CD4-positive, alpha-beta memory T cell (primary cell): Measurements from ENCODE around the gene NEU2. TPM values are rescaled to one million over a fixed set of nuclear protein-coding genes. Genes with fewer than 3 reads are reported as not detected.
"Not testable (repeated sequence)": the region's sequence is repeated elsewhere in the genome, so short reads cannot be mapped to it uniquely, and the experiment has no call there.

ENCODE experiments used
- CTCF ChIA-PET: fragments of 350-600 bp; sonication (Branson Sonifier 250); formaldehyde crosslinking; loops from one replicate; lab custom pipeline; 2021; ENCODE audit warnings: inconsistent platforms; ENCODE audit not compliant: partially characterized antibody; lab: Charles Lee
- POLR2A ChIA-PET: fragments of 350-600 bp; sonication (Branson Sonifier 250); formaldehyde crosslinking; loops from one replicate; lab custom pipeline; 2021; ENCODE audit not compliant: partially characterized antibody; lab: Charles Lee
- DNase-seq, 5 donors: peaks; one replicate each; pipeline versions ENCODE4 v3.0.0 to v3.0.0-alpha.2; 2020 to 2022; ENCODE audit warnings: mixed read lengths in 1 of 5
- H3K27ac ChIP-seq: one replicate; pipeline ENCODE4 v1.7.0; 2013; ENCODE audit warnings: low read depth, low read length
- H3K27me3 ChIP-seq: 2 replicates; pipeline ENCODE4 v1.7.0; 2013; ENCODE audit warnings: mild to moderate bottlenecking, low read length, moderate library complexity; ENCODE audit not compliant: insufficient read depth
- H3K36me3 ChIP-seq: 2 replicates; pipeline ENCODE4 v1.7.0; 2013; ENCODE audit warnings: mild to moderate bottlenecking, low read length, moderate library complexity; ENCODE audit not compliant: insufficient read depth
- H3K4me1 ChIP-seq: 2 replicates; pipeline ENCODE4 v1.7.0; 2013; ENCODE audit warnings: mild to moderate bottlenecking, low read length, moderate library complexity; ENCODE audit not compliant: insufficient read depth
- H3K4me3 ChIP-seq, 2 donors: one replicate each; pipeline ENCODE4 v1.7.0; 2013; ENCODE audit warnings: low read length in 2 of 2, mild to moderate bottlenecking in 1 of 2
- H3K9me3 ChIP-seq, 2 donors: one replicate each; pipeline ENCODE4 v1.7.0; 2013; ENCODE audit warnings: low read length in 2 of 2, control low read depth in 1 of 2; ENCODE audit not compliant: control insufficient read depth in 1 of 2
- H3K27ac Mint-ChIP-seq, 7 donors: one replicate each; pipeline ENCODE4 v1.8.0; 2020 to 2021; ENCODE audit warnings: mixed read lengths in 7 of 7, mild to moderate bottlenecking in 6 of 7, inconsistent platforms in 3 of 7, moderate library complexity in 3 of 7
- H3K27me3 Mint-ChIP-seq, 2 donors: one replicate each; pipeline ENCODE4 v1.8.0; 2020 to 2021; ENCODE audit warnings: mixed read lengths in 2 of 2
- H3K36me3 Mint-ChIP-seq, 2 donors: one replicate each; pipeline ENCODE4 v1.8.0; 2020 to 2021; ENCODE audit warnings: mixed read lengths in 2 of 2, inconsistent platforms in 1 of 2, mild to moderate bottlenecking in 1 of 2
- H3K4me1 Mint-ChIP-seq, 4 donors: one replicate each; pipeline ENCODE4 v1.8.0; 2020 to 2021; ENCODE audit warnings: mixed read lengths in 4 of 4, mild to moderate bottlenecking in 1 of 4
- H3K4me3 Mint-ChIP-seq, 8 donors: one replicate each; pipeline ENCODE4 v1.8.0; 2020 to 2021; ENCODE audit warnings: mixed read lengths in 8 of 8, mild to moderate bottlenecking in 7 of 8, moderate library complexity in 6 of 8, inconsistent platforms in 3 of 8
- H3K9me3 Mint-ChIP-seq, 8 donors: one replicate each; pipeline ENCODE4 v1.8.0; 2020 to 2021; ENCODE audit warnings: mixed read lengths in 8 of 8, mild to moderate bottlenecking in 5 of 8, inconsistent platforms in 3 of 8, moderate library complexity in 1 of 8
- intact Hi-C: fragments of 100-400 bp; cut with micrococcal nuclease; formaldehyde crosslinking; loops from one replicate; pipeline ENCODE4 v1.15.1; 2023
- polyA plus RNA-seq, 2 donors: library from polyadenylated mRNA; unstranded; fragments of 300-500 nt; fragmentation: Illumina TruSeq; gene quantifications; one replicate each; pipeline ENCODE4 v1.2.3, GENCODE V29; 2021
- total RNA-seq, 2 experiments: library from RNA; stranded (reverse); gene quantifications; one replicate each; pipeline ENCODE4 v1.2.3, GENCODE V29; 2021

The NEU2 gene
- total and polyA plus RNA-seq, 4 experiments from 2014 or later: not detected

DNA sequence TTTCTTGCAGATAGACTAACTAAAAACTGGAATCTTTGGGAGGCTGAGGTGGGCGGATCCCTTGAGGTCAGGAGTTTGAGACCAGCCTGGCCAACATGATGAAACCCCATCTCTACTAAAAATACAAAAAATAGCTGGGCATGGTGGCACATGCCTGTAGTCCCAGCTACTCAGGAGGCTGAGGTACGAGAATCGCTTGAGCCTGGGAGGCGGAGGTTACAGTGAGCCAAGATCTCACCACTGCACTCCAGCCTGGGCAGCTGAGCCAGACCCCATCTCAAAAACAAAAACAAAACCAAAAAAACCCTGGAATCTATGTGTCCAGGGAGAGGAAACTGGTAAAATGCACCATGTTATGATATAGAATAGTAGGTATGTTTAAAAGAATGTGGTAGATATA, 20.0 kb downstream of the NEU2 start:
- not testable (repeated sequence) for H3K4me3 ChIP-seq, H3K27ac Mint-ChIP-seq, H3K27me3 Mint-ChIP-seq, H3K27ac ChIP-seq, H3K36me3 Mint-ChIP-seq, H3K4me1 ChIP-seq, H3K4me3 Mint-ChIP-seq, H3K36me3 ChIP-seq, H3K9me3 ChIP-seq, DNase-seq, H3K9me3 Mint-ChIP-seq, H3K27me3 ChIP-seq
- peaks cover 5 to 25% (median 14%) of the 10 kb centered on the region in 4 donors for H3K4me1 Mint-ChIP-seq
- POLR2A ChIA-PET: interaction anchor here (2.9 kb wide), 1 partner anchor 23 kb away, joined by 10 read pairs; no protein-coding TSS in a partner anchor
- intact Hi-C loops: loop anchor here (10.0 kb wide), 2 partner anchors 198 to 438 kb away; no protein-coding TSS in a partner anchor
- CTCF ChIA-PET: interaction anchor here (0.6 to 6.5 kb wide), 13 partner anchors 8 to 215 kb away, joined by 3 to 63 read pairs (median 18); partner anchors contain the start of genes ATG16L1 and INPP5D

DNA sequence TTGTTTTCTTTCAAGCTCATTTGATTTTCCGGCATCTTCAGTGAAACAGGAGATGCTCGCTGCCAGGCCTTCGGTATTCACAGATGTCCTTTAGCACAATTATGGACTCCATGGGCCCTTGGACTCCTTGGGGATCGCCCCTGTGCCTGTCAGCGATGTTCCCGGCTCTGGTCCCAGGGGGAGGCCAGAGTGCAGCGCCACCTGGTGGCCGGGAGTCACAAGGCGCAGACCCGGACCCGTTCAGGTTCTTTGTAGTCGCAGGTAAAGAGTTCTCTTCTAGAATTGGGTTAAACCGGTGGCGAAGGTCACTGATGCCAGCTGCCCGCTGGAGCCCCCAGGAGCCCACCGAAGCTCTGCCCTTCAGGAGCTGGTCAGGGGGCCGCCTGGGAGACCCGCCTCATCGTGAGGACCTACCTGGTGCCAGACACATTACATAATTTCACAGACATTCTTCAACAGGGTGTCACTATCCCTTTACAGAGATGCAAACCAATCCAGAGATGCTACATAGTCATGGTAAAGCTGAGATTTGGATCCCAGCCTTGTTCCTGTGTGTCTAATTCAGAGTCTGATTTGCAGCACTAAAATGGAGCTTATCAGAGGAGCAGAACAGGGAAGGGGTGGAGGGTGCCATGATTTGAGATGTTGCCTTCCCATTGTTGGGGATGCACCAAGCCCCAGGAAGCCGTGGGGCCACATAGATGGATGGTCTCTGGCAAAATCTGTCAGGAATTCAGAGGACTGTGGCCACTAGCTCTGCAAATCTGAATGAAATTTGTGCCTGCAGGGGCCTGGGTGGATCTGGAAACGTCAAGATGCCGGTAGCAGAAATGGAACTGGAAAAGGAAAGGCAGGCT, 21.7 kb downstream of the NEU2 start:
- intact Hi-C loops: loop anchor here (10.0 kb wide), 2 partner anchors 199 to 439 kb away; no protein-coding TSS in a partner anchor
- Histone ChIP-seq H3K4me1 (peaks cover 11% of the 10 kb centered on the region), H3K9me3 (no peaks in the 10 kb centered on the region), H3K27me3 (no peaks in the 10 kb centered on the region), H3K4me3 (no peak overlapping the region), H3K27ac (no peak overlapping the region), H3K36me3 (no peaks in the 10 kb centered on the region)
- H3K27ac Mint-ChIP-seq: peak overlapping the region in 5 of 7 donors; percentile 29 to 71 (median 63)
- ChIA-PET POLR2A (interaction anchor here (0.9 to 2.9 kb wide), 5 partner anchors 22 to 197 kb away, joined by 3 to 10 read pairs (median 5); partner anchors contain the start of gene ATG16L1), CTCF (interaction anchor here (0.7 to 6.5 kb wide), 60 partner anchors 8 to 343 kb away, joined by 3 to 63 read pairs (median 4); partner anchors contain the start of gene ATG16L1)
- peaks cover 0 to 1% of the 10 kb centered on the region in 2 donors for H3K36me3 Mint-ChIP-seq
- peak in 4 of 5 donors; percentile 50 to 66 (median 54) for DNase-seq
- H3K9me3 Mint-ChIP-seq: no peaks in the 10 kb centered on the region
- H3K27me3 Mint-ChIP-seq: peaks cover 0 to 1% of the 10 kb centered on the region in 2 donors
- H3K4me1 Mint-ChIP-seq: peaks cover 9 to 31% (median 17%) of the 10 kb centered on the region in 4 donors
- peak overlapping the region in 3 of 8 donors; percentile 26 to 42 (median 26) for H3K4me3 Mint-ChIP-seq

DNA sequence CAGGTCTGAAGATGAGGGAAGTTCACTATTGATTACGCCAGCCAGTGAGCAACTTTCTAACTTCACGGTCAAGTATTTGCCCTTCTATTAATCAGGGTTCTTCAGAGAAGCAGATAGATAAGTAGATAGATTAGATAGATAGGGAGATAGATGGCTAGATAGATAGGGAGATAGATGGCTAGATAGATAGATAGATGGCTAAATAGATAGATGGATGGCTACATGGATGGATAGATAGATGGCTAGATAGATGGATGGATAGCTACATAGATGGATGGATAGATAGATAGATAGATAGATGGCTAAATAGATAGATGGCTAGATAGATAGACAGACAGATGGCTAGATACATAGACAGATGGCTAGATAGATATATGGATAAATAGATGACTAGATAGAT, 22.9 kb downstream of the NEU2 start:
- intact Hi-C loops: loop anchor here (10.0 kb wide), 2 partner anchors 201 to 441 kb away; no protein-coding TSS in a partner anchor
- no peaks in the 10 kb centered on the region for H3K9me3 ChIP-seq
- no peaks in the 10 kb centered on the region for H3K27me3 ChIP-seq
- ChIA-PET CTCF (interaction anchor here (1.0 to 6.5 kb wide), 9 partner anchors 21 to 251 kb away, joined by 3 to 63 read pairs (median 15); partner anchors contain the start of gene ATG16L1), POLR2A (interaction anchor here (2.9 kb wide), 1 partner anchor 20 kb away, joined by 10 read pairs; no protein-coding TSS in a partner anchor)
- H3K4me1 ChIP-seq: peaks cover 20% of the 10 kb centered on the region
- Mint-ChIP-seq H3K9me3 (no peaks in the 10 kb centered on the region), H3K36me3 (peaks cover 0 to 4% of the 10 kb centered on the region in 2 donors), H3K27ac (no peak overlapping the region), H3K4me3 (no peak overlapping the region), H3K27me3 (peaks cover 0 to 1% of the 10 kb centered on the region in 2 donors), H3K4me1 (peaks cover 9 to 34% (median 19%) of the 10 kb centered on the region in 4 donors)
- no peak overlapping the region for H3K4me3 ChIP-seq
- no peak for DNase-seq
- H3K27ac ChIP-seq: no peak overlapping the region
- H3K36me3 ChIP-seq: no peaks in the 10 kb centered on the region

DNA sequence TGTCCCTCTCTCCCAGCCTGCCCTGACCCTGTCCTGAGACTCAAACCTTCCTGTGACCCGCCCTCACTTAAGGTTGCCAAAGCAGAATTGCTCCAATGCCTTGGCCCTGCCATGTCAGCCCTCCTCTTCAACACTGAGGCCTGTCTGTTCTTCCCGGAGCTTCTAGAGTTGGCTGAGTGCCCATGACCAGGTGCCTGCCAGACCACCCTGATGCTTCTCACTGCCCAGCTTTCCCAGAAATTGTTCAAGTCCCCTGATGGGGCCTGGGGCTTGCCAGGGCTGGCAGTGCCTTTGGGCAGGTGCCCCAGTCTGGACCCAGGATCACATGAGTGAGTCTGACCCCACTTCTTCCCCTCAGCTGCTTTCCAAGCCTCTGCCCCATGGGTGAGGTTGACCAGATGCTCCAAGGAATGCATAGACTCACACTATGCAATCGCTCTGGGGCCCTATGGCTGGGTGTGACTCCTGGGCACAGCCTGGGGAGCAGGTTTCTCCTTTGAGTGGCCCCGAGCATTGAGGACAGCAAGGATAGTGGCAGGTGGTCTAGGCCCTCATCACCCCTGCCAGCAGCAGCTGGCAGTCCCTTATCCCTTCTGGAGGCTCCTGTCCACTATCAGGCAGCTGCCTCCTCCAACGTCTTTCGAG, 24.6 kb downstream of the NEU2 start:
- no peak overlapping the region for H3K27ac ChIP-seq
- Mint-ChIP-seq H3K36me3 (peaks cover 0 to 19% of the 10 kb centered on the region in 2 donors), H3K4me1 (peaks cover 9 to 46% (median 20%) of the 10 kb centered on the region in 4 donors), H3K9me3 (no peaks in the 10 kb centered on the region), H3K27ac (peak overlapping the region in 4 of 7 donors; percentile 66 to 92 (median 74)), H3K27me3 (peaks cover 0 to 1% of the 10 kb centered on the region in 2 donors), H3K4me3 (peak overlapping the region in 2 of 8 donors; percentile 5 to 77)
- no peak overlapping the region for H3K4me3 ChIP-seq
- peaks cover 26% of the 10 kb centered on the region for H3K4me1 ChIP-seq
- H3K27me3 ChIP-seq: no peaks in the 10 kb centered on the region
- DNase-seq: no peak
- ChIA-PET CTCF (interaction anchor here (0.9 kb wide), 1 partner anchor 86 kb away, joined by 3 read pairs; no protein-coding TSS in a partner anchor), POLR2A (interaction anchor here (0.7 to 14.9 kb wide), 2 partner anchors 24 to 204 kb away, joined by 3 to 426 read pairs; no protein-coding TSS in a partner anchor)
- no peaks in the 10 kb centered on the region for H3K9me3 ChIP-seq
- H3K36me3 ChIP-seq: no peaks in the 10 kb centered on the region
- intact Hi-C loops: loop anchor here (10.0 kb wide), 2 partner anchors 202 to 442 kb away; no protein-coding TSS in a partner anchor

DNA sequence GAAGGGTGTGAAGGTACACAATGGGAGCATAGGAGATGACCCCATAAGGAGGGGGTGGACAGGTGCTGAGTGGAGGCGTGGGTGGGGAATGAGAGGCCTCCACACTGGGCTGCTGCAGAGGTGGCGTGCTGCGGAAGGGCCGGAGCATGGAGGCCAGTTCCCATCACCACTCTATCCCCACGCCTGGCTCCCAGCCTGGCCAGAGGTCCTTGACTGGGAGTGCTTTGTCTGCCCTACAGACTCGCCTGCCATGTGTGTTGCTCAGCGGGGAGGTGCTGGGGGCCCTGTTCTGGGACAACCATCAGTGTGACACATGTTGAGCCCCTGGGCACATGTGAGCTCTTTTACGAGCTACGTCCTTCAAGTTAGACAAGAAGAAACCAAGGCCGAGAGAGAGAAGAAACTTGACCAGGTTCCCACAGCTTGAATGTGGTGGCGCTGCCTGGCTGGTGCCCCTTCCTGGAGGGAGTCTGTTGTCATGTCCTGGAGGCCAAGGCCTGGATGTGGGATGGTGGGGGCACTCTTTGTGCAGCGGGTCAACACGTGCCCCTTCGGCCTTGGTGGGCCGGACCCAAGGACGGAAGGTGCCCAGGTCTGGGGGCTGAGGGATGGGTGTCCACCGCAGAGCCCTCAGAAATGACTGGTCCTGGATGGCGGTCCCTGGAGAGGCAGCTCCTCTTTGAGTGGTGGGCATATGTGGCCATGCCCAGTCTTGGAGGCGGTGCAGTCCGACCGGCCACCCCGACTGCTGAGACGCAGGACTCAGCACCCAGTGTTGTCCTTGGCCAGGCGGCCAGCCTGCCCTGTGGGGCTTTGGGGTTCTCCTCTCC, 26.5 kb downstream of the NEU2 start:
- DNase-seq: no peak
- Histone ChIP-seq H3K4me3 (no peak overlapping the region), H3K27me3 (no peaks in the 10 kb centered on the region), H3K27ac (peak overlapping the region; percentile 91), H3K9me3 (no peaks in the 10 kb centered on the region), H3K36me3 (peaks cover 3% of the 10 kb centered on the region), H3K4me1 (peaks cover 40% of the 10 kb centered on the region)
- peaks cover 21 to 60% (median 33%) of the 10 kb centered on the region in 4 donors for H3K4me1 Mint-ChIP-seq
- no peaks in the 10 kb centered on the region for H3K27me3 Mint-ChIP-seq
- H3K4me3 Mint-ChIP-seq: peak overlapping the region in 7 of 8 donors; percentile 31 to 97 (median 70)
- intact Hi-C loops: loop anchor here (10.0 kb wide), 2 partner anchors 204 to 444 kb away; no protein-coding TSS in a partner anchor
- ChIA-PET CTCF (interaction anchor here (0.6 to 4.0 kb wide), 5 partner anchors 10 to 191 kb away, joined by 4 to 36 read pairs (median 19); partner anchors contain the start of gene ATG16L1), POLR2A (interaction anchor here (0.9 to 14.9 kb wide), 8 partner anchors 11 to 212 kb away, joined by 3 to 426 read pairs (median 13); partner anchors contain the start of gene ATG16L1)
- peaks cover 0 to 35% of the 10 kb centered on the region in 2 donors for H3K36me3 Mint-ChIP-seq
- no peaks in the 10 kb centered on the region for H3K9me3 Mint-ChIP-seq
- H3K27ac Mint-ChIP-seq: peak overlapping the region; percentile 31 to 99 (median 91)

DNA sequence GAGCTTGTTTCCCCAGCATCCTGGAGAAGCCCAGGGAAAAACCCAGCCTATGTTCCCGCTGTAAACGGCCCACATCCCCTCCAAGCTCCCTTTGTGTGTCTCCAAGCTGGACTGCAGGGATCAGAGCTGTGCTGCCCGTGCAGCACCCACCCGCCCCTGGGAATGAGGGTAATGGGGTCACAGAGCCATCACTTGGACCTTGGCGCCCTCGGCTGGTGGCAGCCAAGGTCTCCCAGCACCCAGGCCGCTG, 27.0 kb downstream of the NEU2 start:
- Histone ChIP-seq H3K27ac (peak overlapping the region; percentile 91), H3K36me3 (peaks cover 7% of the 10 kb centered on the region), H3K27me3 (no peaks in the 10 kb centered on the region), H3K4me1 (peaks cover 40% of the 10 kb centered on the region), H3K9me3 (no peaks in the 10 kb centered on the region), H3K4me3 (peak overlapping the region in 1 of 2 donors; percentile 95)
- Mint-ChIP-seq H3K27me3 (no peaks in the 10 kb centered on the region), H3K4me1 (peaks cover 20 to 60% (median 34%) of the 10 kb centered on the region in 4 donors), H3K27ac (peak overlapping the region; percentile 91 to 99 (median 95)), H3K9me3 (no peaks in the 10 kb centered on the region), H3K4me3 (peak overlapping the region; percentile 87 to 97 (median 97)), H3K36me3 (peaks cover 2 to 37% of the 10 kb centered on the region in 2 donors)
- DNase-seq: no peak
- intact Hi-C loops: loop anchor here (10.0 kb wide), 2 partner anchors 205 to 445 kb away; no protein-coding TSS in a partner anchor
- ChIA-PET POLR2A (interaction anchor here (0.9 to 14.9 kb wide), 16 partner anchors 11 to 272 kb away, joined by 3 to 426 read pairs (median 5); partner anchors contain the start of gene ATG16L1), CTCF (interaction anchor here (0.6 to 4.0 kb wide), 12 partner anchors 7 to 191 kb away, joined by 3 to 40 read pairs (median 15); partner anchors contain the start of gene ATG16L1)
